ENCODE results near the gene LASP1.

GRCh38 chr17:38918916-38919315, 49.1 kb downstream of the LASP1 start:
- TF ChIP-seq CTCF (IDR thresholded peaks at IDR 0.05; ENCODE audit: low read depth, low read length) (no peak), POLR2A (IDR thresholded peaks at IDR 0.05; ENCODE audit: extremely low read depth, insufficient read length) (no peak)
